D721Med (cell line): ENCODE measurements around the gene CSRNP3.
A peak's percentile ranks its signal among the peaks of the same experiment; 100 is the strongest.
"Not testable (repeated sequence)": the region's sequence is repeated elsewhere in the genome, so short reads cannot be mapped to it uniquely, and the experiment has no call there.

Experiments used
- DNase-seq: peaks from one replicate; pipeline ENCODE4 v3.0.0; 2011; ENCODE audit warnings: low spot score; ENCODE audit not compliant: insufficient read length
- FAIRE-seq: peaks from 2 replicates; lab custom pipeline; 2011; peaks lifted over from hg19 to GRCh38; lab: Jason Lieb, UNC
- TF ChIP-seq, protein P1 (sequence below): IDR thresholded peaks from 2 replicates; pipeline ENCODE4 v1.5.1; 2012; ENCODE audit warnings: mild to moderate bottlenecking, control low read depth; ENCODE audit not compliant: insufficient read depth; ENCODE audit errors: missing control alignments

Gene CSRNP3

DNA sequence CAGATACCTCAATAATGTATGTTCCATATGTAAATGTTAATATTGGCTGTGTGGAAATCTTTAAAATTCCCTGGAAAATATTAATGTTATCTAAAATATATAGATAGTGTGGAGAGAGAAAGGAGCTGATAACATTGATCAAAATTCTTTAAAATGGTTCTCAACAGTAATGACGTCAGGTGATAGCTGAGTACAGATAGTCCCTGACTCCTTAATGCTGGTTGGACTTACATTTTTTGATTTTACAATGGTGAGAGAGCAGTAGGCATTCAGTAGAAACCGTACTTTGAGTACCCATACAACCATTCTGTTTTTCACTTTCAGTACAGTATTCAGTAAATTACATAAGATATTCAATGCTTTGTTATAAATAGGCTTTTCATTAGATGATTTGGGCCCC is 177.9 kb downstream of the CSRNP3 start:
- TF ChIP-seq, protein P1, sequence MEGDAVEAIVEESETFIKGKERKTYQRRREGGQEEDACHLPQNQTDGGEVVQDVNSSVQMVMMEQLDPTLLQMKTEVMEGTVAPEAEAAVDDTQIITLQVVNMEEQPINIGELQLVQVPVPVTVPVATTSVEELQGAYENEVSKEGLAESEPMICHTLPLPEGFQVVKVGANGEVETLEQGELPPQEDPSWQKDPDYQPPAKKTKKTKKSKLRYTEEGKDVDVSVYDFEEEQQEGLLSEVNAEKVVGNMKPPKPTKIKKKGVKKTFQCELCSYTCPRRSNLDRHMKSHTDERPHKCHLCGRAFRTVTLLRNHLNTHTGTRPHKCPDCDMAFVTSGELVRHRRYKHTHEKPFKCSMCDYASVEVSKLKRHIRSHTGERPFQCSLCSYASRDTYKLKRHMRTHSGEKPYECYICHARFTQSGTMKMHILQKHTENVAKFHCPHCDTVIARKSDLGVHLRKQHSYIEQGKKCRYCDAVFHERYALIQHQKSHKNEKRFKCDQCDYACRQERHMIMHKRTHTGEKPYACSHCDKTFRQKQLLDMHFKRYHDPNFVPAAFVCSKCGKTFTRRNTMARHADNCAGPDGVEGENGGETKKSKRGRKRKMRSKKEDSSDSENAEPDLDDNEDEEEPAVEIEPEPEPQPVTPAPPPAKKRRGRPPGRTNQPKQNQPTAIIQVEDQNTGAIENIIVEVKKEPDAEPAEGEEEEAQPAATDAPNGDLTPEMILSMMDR, result no peak
- FAIRE-seq (peak; percentile 41), DNase-seq (no peak)

DNA sequence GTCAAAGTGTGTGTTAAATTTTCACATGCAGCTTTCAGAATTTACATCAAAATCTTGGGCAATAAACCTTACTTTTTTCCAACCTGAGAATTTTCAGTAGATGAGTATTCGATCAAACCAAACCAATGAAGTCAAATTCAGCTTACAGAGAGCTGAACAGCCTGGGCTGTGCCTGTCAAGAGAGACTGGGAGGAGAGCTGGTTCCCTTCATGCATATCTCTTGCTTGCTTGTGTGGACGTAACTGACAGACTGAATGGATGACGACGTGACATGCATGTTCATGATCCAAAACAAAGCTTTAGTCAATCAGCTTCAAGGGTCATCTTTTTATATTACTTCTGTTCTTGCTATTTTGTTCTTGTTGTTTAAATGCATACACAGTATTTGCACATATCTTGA is 179.3 kb downstream of the CSRNP3 start:
- FAIRE-seq (peak; percentile 81), DNase-seq (no peak)
- TF ChIP-seq, protein P1, result no peak

DNA sequence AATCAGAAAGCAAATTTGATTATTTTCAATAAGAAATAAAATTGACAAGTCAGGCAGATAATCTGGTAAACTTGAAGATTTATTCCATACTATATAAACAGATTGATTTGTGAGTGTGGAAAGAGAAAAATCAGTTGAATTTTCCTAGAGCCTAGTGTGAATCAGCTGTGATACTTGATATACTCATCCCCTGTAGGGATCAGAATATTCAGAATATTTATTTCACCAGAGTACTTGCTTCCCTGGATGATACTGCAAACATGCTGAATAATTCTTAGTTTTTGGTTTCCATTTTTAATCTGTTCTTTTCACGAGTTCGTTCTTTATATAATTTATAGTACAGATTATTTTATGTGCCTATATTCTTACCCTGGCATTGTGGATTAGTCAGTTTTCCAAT is 181.7 kb downstream of the CSRNP3 start:
- no peak for DNase-seq
- FAIRE-seq, result no peak
- TF ChIP-seq, protein P1, result no peak

DNA sequence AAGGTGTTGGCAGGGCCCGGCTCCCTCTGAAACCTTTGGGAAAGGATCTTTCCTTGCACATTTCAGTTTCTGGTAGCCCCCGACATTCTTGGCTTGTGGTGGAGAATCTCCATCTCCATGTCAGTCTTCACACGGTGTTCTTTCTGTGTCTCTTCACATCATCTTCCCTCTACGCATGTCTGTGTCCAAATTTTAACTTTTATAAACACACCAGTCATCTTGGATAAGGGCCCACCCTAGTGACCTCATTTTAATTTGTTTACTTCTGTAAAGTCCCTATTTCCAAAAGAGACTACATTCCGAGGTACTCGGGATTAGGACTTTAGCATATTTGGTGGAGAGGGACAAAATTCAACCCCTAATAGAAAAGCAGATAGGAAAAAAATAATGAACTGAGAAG is 186.2 kb downstream of the CSRNP3 start:
- TF ChIP-seq, protein P1, result no peak
- no peak for DNase-seq
- FAIRE-seq, result no peak

DNA sequence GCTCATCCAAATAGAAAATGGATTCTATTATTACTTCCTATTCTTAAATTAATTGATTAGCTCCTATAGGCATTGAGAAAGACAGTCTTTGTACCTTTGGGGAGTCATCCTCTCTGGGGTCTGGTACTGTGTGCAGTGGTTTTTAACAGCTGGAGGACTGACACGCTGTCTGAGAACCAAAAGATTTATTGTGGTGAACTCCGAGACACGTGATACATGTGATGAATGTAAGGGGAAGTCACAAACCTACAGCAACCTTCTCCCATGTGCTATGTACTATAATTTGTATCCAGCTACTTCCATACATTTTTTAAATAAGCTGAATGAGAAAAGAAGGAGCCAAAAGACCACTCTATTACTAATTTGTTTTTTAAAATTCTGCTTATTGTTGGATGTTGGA is 190.9 kb downstream of the CSRNP3 start:
- TF ChIP-seq, protein P1, result no peak
- FAIRE-seq, result no peak
- DNase-seq, result no peak

DNA sequence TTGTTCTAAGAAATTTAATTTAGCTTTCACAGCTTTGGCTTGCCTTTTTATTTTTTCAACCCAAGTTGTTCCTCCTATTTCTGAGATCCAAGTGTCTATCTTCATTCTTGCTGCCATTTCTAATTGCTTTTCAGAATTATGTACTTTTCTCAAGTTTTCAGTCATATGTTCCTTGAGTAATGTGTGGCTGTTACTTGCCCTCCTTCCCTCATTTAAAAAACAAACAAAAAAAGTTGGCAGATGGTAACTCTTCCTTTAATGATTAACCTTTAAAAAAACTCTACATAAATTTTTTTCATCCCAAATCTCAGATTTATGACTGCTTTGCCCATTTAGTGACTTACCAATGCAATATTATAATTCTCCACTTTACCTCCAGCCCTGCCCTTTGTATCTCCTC is 193.2 kb downstream of the CSRNP3 start:
- DNase-seq (no peak), FAIRE-seq (no peak)
- TF ChIP-seq, protein P1, result no peak

DNA sequence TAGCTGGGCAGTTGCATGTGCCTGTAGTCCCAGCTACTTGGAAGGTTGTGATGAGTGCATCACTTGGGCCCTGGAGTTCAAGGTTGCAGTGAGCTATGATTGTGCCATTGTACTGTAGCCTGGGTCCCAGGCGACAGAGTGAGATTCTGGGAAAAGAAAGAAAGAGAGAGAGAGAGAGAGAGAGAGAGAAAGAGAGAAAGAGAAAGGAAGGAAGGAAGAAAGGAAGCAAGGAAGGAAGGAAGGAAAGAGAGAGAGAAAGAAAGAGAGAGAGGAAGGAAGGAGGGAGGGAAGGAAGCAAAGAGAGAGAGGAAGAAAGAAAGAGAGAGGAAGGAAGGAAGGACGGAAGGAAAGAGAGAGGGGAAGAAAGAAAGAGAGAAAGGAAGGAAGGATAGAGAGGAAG is 196.1 kb downstream of the CSRNP3 start:
- no peak for FAIRE-seq

DNA sequence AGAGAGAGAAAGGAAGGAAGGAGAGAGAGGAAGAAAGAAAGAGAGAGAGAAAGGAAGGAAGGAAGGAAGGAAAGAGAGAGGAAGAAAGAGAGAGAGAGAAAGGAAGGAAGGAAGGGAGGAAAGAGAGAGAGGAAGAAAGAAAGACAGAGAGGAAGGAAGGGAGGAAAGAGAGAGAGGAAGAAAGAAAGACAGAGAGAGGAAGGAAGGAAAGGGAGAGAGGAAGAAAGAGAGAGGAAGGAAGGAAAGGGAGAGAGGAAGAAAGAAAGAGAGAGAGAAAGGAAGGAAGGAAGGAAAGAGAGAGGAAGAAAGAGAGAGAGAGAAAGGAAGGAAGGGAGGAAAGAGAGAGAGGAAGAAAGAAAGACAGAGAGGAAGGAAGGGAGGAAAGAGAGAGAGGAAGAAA is 196.6 kb downstream of the CSRNP3 start:
- FAIRE-seq, result not testable (repeated sequence)

More for the DNA sequence above, 196.1 kb downstream of the CSRNP3 start:
- TF ChIP-seq, protein P1, result no peak
- no peak for DNase-seq

More for the DNA sequence above, 196.6 kb downstream of the CSRNP3 start:
- DNase-seq, result not testable (repeated sequence)
